GM21447 (cell line): ENCODE results near the gene TBX1.
"Not testable (repeated sequence)": the region's sequence is repeated elsewhere in the genome, so short reads cannot be mapped to it uniquely, and the experiment has no call there.

Source experiments
- ATAC-seq: cut with Tn5 transposase; IDR thresholded peaks from one replicate; pipeline ENCODE4 v1.9.1; 2021; ENCODE audit not compliant: unreplicated experiment

TBX1 gene

GRCh38 chr22:19779685-19780268 is 19.2 kb downstream of the TBX1 start:
- no peak for ATAC-seq

GRCh38 chr22:19782533-19782932 is 22.0 kb downstream of the TBX1 start:
- no peak for ATAC-seq

- no peak for ATAC-seq
Observed at GRCh38 chr22:19783586-19784383, 23.2 kb downstream of the TBX1 start.

- ATAC-seq = no peak
Observed at GRCh38 chr22:19784384-19785175, 24.0 kb downstream of the TBX1 start.

GRCh38 chr22:19785461-19786263 is 25.1 kb downstream of the TBX1 start:
- no peak for ATAC-seq

- ATAC-seq = no peak
Observed at GRCh38 chr22:19786264-19786585, 25.6 kb downstream of the TBX1 start.

- ATAC-seq = no peak
Observed at GRCh38 chr22:19786959-19787848, 26.6 kb downstream of the TBX1 start.

- ATAC-seq = no peak
Observed at GRCh38 chr22:19787849-19788141, 27.2 kb downstream of the TBX1 start.

GRCh38 chr22:19788661-19789225 is 28.2 kb downstream of the TBX1 start:
- ATAC-seq = no peak

- no peak for ATAC-seq
Observed at GRCh38 chr22:19789406-19789805, 28.8 kb downstream of the TBX1 start.

GRCh38 chr22:19789828-19790227 is 29.2 kb downstream of the TBX1 start:
- ATAC-seq = no peak

- ATAC-seq = no peak
Observed at GRCh38 chr22:19791243-19791642, 30.7 kb downstream of the TBX1 start.

- ATAC-seq = no peak
Observed at GRCh38 chr22:19791894-19792293, 31.3 kb downstream of the TBX1 start.

GRCh38 chr22:19792383-19792896 is 31.9 kb downstream of the TBX1 start:
- ATAC-seq = not testable (repeated sequence)

- no peak for ATAC-seq
Observed at GRCh38 chr22:19793161-19793560, 32.6 kb downstream of the TBX1 start.

- no peak for ATAC-seq
Observed at GRCh38 chr22:19793661-19794310, 33.2 kb downstream of the TBX1 start.

- ATAC-seq = no peak
Observed at GRCh38 chr22:19795617-19796008, 35.0 kb downstream of the TBX1 start.

GRCh38 chr22:19796160-19796559 is 35.6 kb downstream of the TBX1 start:
- ATAC-seq = no peak
